Fibroblast of peridontal ligament (primary cell): Measurements from ENCODE around the gene MAPK12.
A peak's percentile ranks its signal among the peaks of the same experiment; 100 is the strongest.
"Not testable (repeated sequence)": the region's sequence is repeated elsewhere in the genome, so short reads cannot be mapped to it uniquely, and the experiment has no call there.

Experiments
- DNase-seq: peaks from one replicate; pipeline ENCODE4 v3.0.0-alpha.2; 2010; ENCODE audit errors: extremely low read depth

Gene MAPK12

GRCh38 chr22:50216055-50216683, 45.3 kb downstream of the MAPK12 start:
- no peak for DNase-seq

GRCh38 chr22:50215297-50216054, 46.0 kb downstream of the MAPK12 start:
- no peak for DNase-seq

GRCh38 chr22:50213263-50213662, 48.2 kb downstream of the MAPK12 start:
- DNase-seq = no peak

- no peak for DNase-seq
Measured at GRCh38 chr22:50211147-50211546, 50.3 kb downstream of the MAPK12 start.

GRCh38 chr22:50210378-50211139, 50.9 kb downstream of the MAPK12 start:
- DNase-seq = no peak

GRCh38 chr22:50209893-50210292, 51.6 kb downstream of the MAPK12 start:
- peak; percentile 68 for DNase-seq

- DNase-seq = no peak
Measured at GRCh38 chr22:50208939-50209892, 52.3 kb downstream of the MAPK12 start.

GRCh38 chr22:50208430-50208938, 53.0 kb downstream of the MAPK12 start:
- DNase-seq = no peak

- no peak for DNase-seq
Measured at GRCh38 chr22:50207383-50208140, 53.9 kb downstream of the MAPK12 start.

GRCh38 chr22:50206599-50206998, 54.9 kb downstream of the MAPK12 start:
- peak; percentile 20 for DNase-seq

- DNase-seq = no peak
Measured at GRCh38 chr22:50205781-50206569, 55.5 kb downstream of the MAPK12 start.

GRCh38 chr22:50204998-50205397, 56.5 kb downstream of the MAPK12 start:
- not testable (repeated sequence) for DNase-seq

GRCh38 chr22:50204571-50204970, 56.9 kb downstream of the MAPK12 start:
- no peak for DNase-seq

- DNase-seq = no peak
Measured at GRCh38 chr22:50203288-50203687, 58.2 kb downstream of the MAPK12 start.
